Hepatocyte (in vitro differentiated cells): Measurements from ENCODE around the gene BMAL2. TPM values are rescaled to one million over a fixed set of nuclear protein-coding genes. Genes with fewer than 3 reads are reported as not detected.

Source experiments
- DNase-seq: peaks from one replicate; pipeline ENCODE4 v3.0.0-alpha.2; 2016; ENCODE audit warnings: low spot score
- H2AFZ ChIP-seq: fragments of 200-600 bp; sonication (generic); 2 replicates; pipeline ENCODE4 v1.6.0; 2016; ENCODE audit warnings: antibody characterized with exemption, mild to moderate bottlenecking
- H3K27ac ChIP-seq: fragments of 200-600 bp; sonication (generic); 2 replicates; pipeline ENCODE4 v1.5.1; 2016; ENCODE audit warnings: mild to moderate bottlenecking
- H3K27me3 ChIP-seq: fragments of 200-600 bp; sonication (generic); 2 replicates; pipeline ENCODE4 v1.6.1; 2016
- H3K36me3 ChIP-seq: fragments of 200-600 bp; sonication (generic); replicated peaks from 2 replicates; pipeline ENCODE4 v1.5.1; 2016; ENCODE audit warnings: low read depth; ENCODE audit not compliant: insufficient read depth
- H3K4me1 ChIP-seq: fragments of 200-600 bp; sonication (generic); 2 replicates; pipeline ENCODE4 v1.5.1; 2016; ENCODE audit warnings: mild to moderate bottlenecking, moderate library complexity; ENCODE audit not compliant: insufficient read depth
- H3K4me2 ChIP-seq: fragments of 200-600 bp; sonication (generic); 2 replicates; pipeline ENCODE4 v1.6.0; 2016
- H3K4me3 ChIP-seq: fragments of 200-600 bp; sonication (generic); 2 replicates; pipeline ENCODE4 v1.5.1; 2016; ENCODE audit warnings: mild to moderate bottlenecking
- H3K79me2 ChIP-seq: fragments of 200-600 bp; sonication (generic); 2 replicates; pipeline ENCODE4 v1.6.0; 2017; ENCODE audit warnings: mild to moderate bottlenecking
- H3K9me2 ChIP-seq: fragments of 200-600 bp; sonication (generic); replicated peaks from 2 replicates; pipeline ENCODE4 v1.6.0; 2017; ENCODE audit warnings: mild to moderate bottlenecking; ENCODE audit not compliant: insufficient read depth
- H3K9me3 ChIP-seq: fragments of 200-600 bp; sonication (generic); 2 replicates; pipeline ENCODE4 v1.5.1; 2016; ENCODE audit warnings: low read depth, mild to moderate bottlenecking
- H4K20me1 ChIP-seq: fragments of 200-600 bp; sonication (generic); 2 replicates; pipeline ENCODE4 v1.6.0; 2016; ENCODE audit warnings: mild to moderate bottlenecking; ENCODE audit not compliant: insufficient read depth, poor library complexity, severe bottlenecking
- CTCF ChIP-seq: fragments of 200-600 bp; sonication (generic); IDR thresholded peaks from 2 replicates; pipeline ENCODE4 v1.5.1; 2016; ENCODE audit warnings: antibody characterized with exemption, mild to moderate bottlenecking; ENCODE audit not compliant: poor library complexity
- EZH2 ChIP-seq: fragments of 200-600 bp; sonication (generic); IDR thresholded peaks from 2 replicates; pipeline ENCODE4 v1.6.1; 2016; ENCODE audit warnings: antibody characterized with exemption, mild to moderate bottlenecking, borderline replicate concordance
- EZH2phosphoT487 ChIP-seq: fragments of 200-600 bp; sonication (generic); IDR thresholded peaks from one replicate; pipeline ENCODE4 v1.6.1; 2018; ENCODE audit warnings: antibody characterized with exemption, mild to moderate bottlenecking, low read depth, moderate library complexity; ENCODE audit not compliant: unreplicated experiment, severe bottlenecking
- WGBS: methylation state at CpG from one replicate; pipeline ENCODE4 v1.1.6; 2016; ENCODE audit warnings: low lambda C conversion rate; ENCODE audit errors: missing lambda C conversion rate; 5-methylcytosine and 5-hydroxymethylcytosine counted together
- polyA plus RNA-seq: library from polyadenylated mRNA; unstranded; fragments of >200 nt; fragmentation: Nextera tagmentation; extraction: Ambion mirVana; gene quantifications from 2 replicates; pipeline ENCODE4 v1.2.1, GENCODE V29; 2016
- total RNA-seq: library from RNA; depleted of rRNA; stranded (reverse); fragments of >200 nt; gene quantifications from 2 replicates; pipeline ENCODE4 v1.2.3, GENCODE V29; 2014

The BMAL2 gene
- total and polyA plus RNA-seq, 2 experiments from 2014 or later, result 1.1 to 5.2 TPM

DNA sequence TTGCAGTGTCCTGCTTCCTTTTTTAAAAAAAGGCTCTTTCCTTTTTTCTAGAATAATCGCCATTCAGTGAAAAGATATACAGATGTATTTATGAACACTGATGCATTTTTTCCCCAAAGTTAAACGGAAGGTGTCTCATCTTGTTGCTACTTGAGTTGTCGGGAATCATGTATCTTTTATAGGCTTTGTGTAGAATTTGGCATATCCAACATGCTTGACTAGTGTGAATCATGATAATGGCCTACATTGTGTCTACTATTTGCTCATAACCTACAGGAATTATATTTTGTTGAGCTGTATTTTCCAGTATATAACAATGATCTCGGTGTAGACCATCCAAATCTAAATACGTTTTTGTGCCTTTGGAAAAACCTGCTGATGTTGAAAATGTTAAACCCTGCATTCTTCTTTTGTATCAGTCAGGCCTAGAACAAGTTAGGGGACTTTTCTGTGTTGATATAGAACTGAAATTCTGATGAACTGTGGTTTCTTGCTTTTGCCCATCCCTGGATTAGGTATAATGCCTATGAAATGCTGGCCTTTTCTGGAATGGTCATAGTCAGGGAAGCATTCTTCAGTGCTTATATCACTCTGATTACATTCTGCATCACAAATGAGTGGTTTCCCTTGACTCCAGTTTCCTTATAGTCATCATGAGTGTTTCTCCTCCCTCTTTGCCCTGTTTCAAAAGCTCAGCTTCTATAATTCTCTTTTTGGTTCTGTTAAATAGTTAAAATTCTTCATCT is 10.8 kb downstream of the BMAL2 start:
- Histone ChIP-seq H3K27me3 (no peaks in the 10 kb centered on the region), H3K9me2 (no peaks in the 10 kb centered on the region), H4K20me1 (no peaks in the 10 kb centered on the region), H3K9me3 (no peaks in the 10 kb centered on the region), H3K4me2 (no peak overlapping the region), H3K36me3 (no peaks in the 10 kb centered on the region), H2AFZ (no peak overlapping the region), H3K4me1 (no peaks in the 10 kb centered on the region), H3K4me3 (no peak overlapping the region), H3K79me2 (no peaks in the 10 kb centered on the region), H3K27ac (no peak overlapping the region)
- 91% methylated on average over 5 of the region's 5 CpGs for WGBS
- DNase-seq, result peak; percentile 19
- TF ChIP-seq EZH2phosphoT487 (no peak), CTCF (no peak), EZH2 (no peak)

DNA sequence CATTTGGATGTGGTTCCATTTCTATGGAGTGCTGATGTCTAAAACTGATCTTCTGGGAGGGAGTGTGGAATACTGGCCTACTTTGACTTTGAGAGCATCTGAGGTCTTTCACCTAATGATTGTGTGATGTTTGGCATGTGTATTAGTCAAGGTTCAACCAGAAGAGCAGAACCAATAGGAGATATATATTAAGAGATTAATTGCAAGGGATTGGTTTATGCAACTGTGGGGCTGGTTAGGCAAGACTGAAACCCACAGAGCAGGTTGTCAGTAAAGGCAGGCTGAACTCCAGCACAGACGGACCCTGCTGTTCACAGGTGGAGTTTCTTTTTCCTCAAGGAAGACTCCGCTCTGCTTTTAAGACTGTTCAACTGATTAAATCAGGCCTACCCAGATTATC is 11.6 kb downstream of the BMAL2 start:
- Histone ChIP-seq H3K4me3 (no peak overlapping the region), H3K4me2 (no peak overlapping the region), H3K79me2 (no peaks in the 10 kb centered on the region), H2AFZ (no peak overlapping the region), H4K20me1 (no peaks in the 10 kb centered on the region), H3K9me2 (no peaks in the 10 kb centered on the region), H3K9me3 (no peaks in the 10 kb centered on the region), H3K36me3 (no peaks in the 10 kb centered on the region), H3K27ac (no peak overlapping the region), H3K27me3 (no peaks in the 10 kb centered on the region), H3K4me1 (no peaks in the 10 kb centered on the region)
- TF ChIP-seq EZH2phosphoT487, result no peak
- TF ChIP-seq EZH2, result no peak
- no peak for TF ChIP-seq CTCF
- no peak for DNase-seq
- WGBS, result 76% methylated on average over 2 of the region's 2 CpGs

DNA sequence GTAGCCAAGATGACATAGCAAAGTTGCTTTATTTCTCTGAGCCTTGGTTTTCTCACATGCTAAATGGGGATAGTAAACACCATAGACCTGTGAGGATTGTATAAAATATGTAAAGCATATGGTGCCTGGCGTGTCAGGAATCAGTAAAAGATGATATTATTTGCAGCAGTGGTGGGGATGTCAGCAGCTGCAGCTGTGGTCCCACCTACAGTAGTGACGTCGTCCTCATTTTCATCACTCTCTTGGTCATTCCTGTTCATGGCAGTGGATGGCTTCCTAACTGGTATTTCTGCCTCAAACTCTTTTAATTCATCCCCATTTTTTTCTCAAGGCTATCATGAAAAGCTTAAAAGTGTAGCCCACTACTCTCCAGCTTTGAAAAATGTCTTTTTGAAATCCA is 12.1 kb downstream of the BMAL2 start:
- H3K27ac ChIP-seq, result no peak overlapping the region

More for the DNA sequence above, 12.1 kb downstream of the BMAL2 start:
- no peak overlapping the region for H3K4me2 ChIP-seq
- H3K36me3 ChIP-seq, result no peaks in the 10 kb centered on the region
- no peak for TF ChIP-seq EZH2phosphoT487
- no peak for TF ChIP-seq EZH2
- no peak for TF ChIP-seq CTCF
- no peaks in the 10 kb centered on the region for H3K79me2 ChIP-seq
- H3K9me2 ChIP-seq, result no peaks in the 10 kb centered on the region
- no peaks in the 10 kb centered on the region for H4K20me1 ChIP-seq
- no peak for DNase-seq
- WGBS, result 67% methylated on average over 3 of the region's 3 CpGs
- H2AFZ ChIP-seq, result no peak overlapping the region
- no peaks in the 10 kb centered on the region for H3K9me3 ChIP-seq
- no peaks in the 10 kb centered on the region for H3K27me3 ChIP-seq
- H3K4me3 ChIP-seq, result no peak overlapping the region
- no peaks in the 10 kb centered on the region for H3K4me1 ChIP-seq
